MM.1S (cell line): Measurements from ENCODE around the gene HBA1.
"Not testable (repeated sequence)": the region's sequence is repeated elsewhere in the genome, so short reads cannot be mapped to it uniquely, and the experiment has no call there.

Experiments
- DNase-seq: peaks from one replicate; pipeline ENCODE4 v3.0.0-alpha.2; 2015
- H2AFZ ChIP-seq: fragments of 300-600 bp; sonication (generic); 2 replicates; pipeline ENCODE4 v1.6.0; 2016; ENCODE audit warnings: antibody characterized with exemption, low read length
- H3F3A ChIP-seq: fragments of 300-600 bp; sonication (generic); 2 replicates; pipeline ENCODE4 v1.6.1; 2016; ENCODE audit warnings: mild to moderate bottlenecking, antibody characterized with exemption, low read length, moderate library complexity, mixed read lengths; ENCODE audit not compliant: insufficient read depth
- H3K27ac ChIP-seq: fragments of 300-600 bp; sonication (generic); 2 replicates; pipeline ENCODE4 v1.5.1; 2016; ENCODE audit warnings: mild to moderate bottlenecking, low read length
- H3K27me3 ChIP-seq: fragments of 300-600 bp; sonication (generic); replicated peaks from 2 replicates; pipeline ENCODE4 v1.6.0; 2016; ENCODE audit warnings: low read length; ENCODE audit not compliant: insufficient read depth
- H3K36me3 ChIP-seq: fragments of 300-600 bp; sonication (generic); replicated peaks from 2 replicates; pipeline ENCODE4 v1.6.1; 2016; ENCODE audit warnings: mild to moderate bottlenecking, low read length, mixed read lengths; ENCODE audit not compliant: insufficient read depth
- H3K4me1 ChIP-seq: fragments of 300-600 bp; sonication (generic); 2 replicates; pipeline ENCODE4 v1.6.1; 2016; ENCODE audit warnings: low read length, mixed read lengths
- H3K4me2 ChIP-seq: fragments of 300-600 bp; sonication (generic); 2 replicates; pipeline ENCODE4 v1.6.0; 2016; ENCODE audit warnings: low read depth, low read length
- H3K4me3 ChIP-seq: fragments of 300-600 bp; sonication (generic); 2 replicates; pipeline ENCODE4 v1.5.1; 2016; ENCODE audit warnings: low read length, mixed read lengths
- H3K79me2 ChIP-seq: fragments of 300-600 bp; sonication (generic); 2 replicates; pipeline ENCODE4 v1.6.1; 2016; ENCODE audit warnings: mixed run types, low read length, mixed read lengths
- H3K9ac ChIP-seq: fragments of 300-600 bp; sonication (generic); 2 replicates; pipeline ENCODE4 v1.6.1; 2016; ENCODE audit warnings: low read length, mixed read lengths
- H3K9me2 ChIP-seq: fragments of 300-600 bp; sonication (generic); replicated peaks from 2 replicates; pipeline ENCODE4 v1.6.1; 2016; ENCODE audit warnings: mild to moderate bottlenecking, low read length, mixed read lengths; ENCODE audit not compliant: insufficient read depth
- H3K9me3 ChIP-seq: fragments of 300-600 bp; sonication (generic); replicated peaks from 2 replicates; pipeline ENCODE4 v1.6.1; 2016; ENCODE audit warnings: mild to moderate bottlenecking, low read length, mixed read lengths; ENCODE audit not compliant: insufficient read depth
- H4K20me1 ChIP-seq: fragments of 300-600 bp; sonication (generic); 2 replicates; pipeline ENCODE4 v1.6.1; 2016; ENCODE audit warnings: mild to moderate bottlenecking, low read length, moderate library complexity, mixed read lengths; ENCODE audit not compliant: insufficient read depth
- CTCF ChIP-seq: fragments of 300-600 bp; sonication (generic); IDR thresholded peaks from 2 replicates; pipeline ENCODE4 v1.5.1; 2016; ENCODE audit warnings: antibody characterized with exemption, low read length, mixed read lengths
- EZH2 ChIP-seq: fragments of 300-600 bp; sonication (generic); optimal IDR thresholded peaks from 2 replicates; pipeline ENCODE3; 2017; ENCODE audit warnings: low read depth, mild to moderate bottlenecking, antibody characterized with exemption, low read length, mixed read lengths
- EZH2phosphoT487 ChIP-seq: fragments of 300-600 bp; sonication (generic); IDR thresholded peaks from 2 replicates; pipeline ENCODE4 v1.6.1; 2018; ENCODE audit warnings: antibody characterized with exemption, low read length

The HBA1 gene

GRCh38 chr16:162271-162991 is 14.0 kb upstream of the HBA1 start:
- no peaks in the 10 kb centered on the region for H3K79me2 ChIP-seq
- no peak for TF ChIP-seq EZH2
- TF ChIP-seq CTCF = no peak
- no peak for TF ChIP-seq EZH2phosphoT487
- no peaks in the 10 kb centered on the region for H3K9me2 ChIP-seq
- H3K9ac ChIP-seq = no peak overlapping the region
- H3K4me3 ChIP-seq = no peak overlapping the region
- H3K36me3 ChIP-seq = no peaks in the 10 kb centered on the region
- no peaks in the 10 kb centered on the region for H3F3A ChIP-seq
- H2AFZ ChIP-seq = no peak overlapping the region
- DNase-seq = no peak
- peaks cover 66% of the 10 kb centered on the region for H3K27me3 ChIP-seq
- no peaks in the 10 kb centered on the region for H3K4me1 ChIP-seq
- H4K20me1 ChIP-seq = no peaks in the 10 kb centered on the region
- H3K27ac ChIP-seq = no peak overlapping the region
- H3K4me2 ChIP-seq = no peak overlapping the region
- no peaks in the 10 kb centered on the region for H3K9me3 ChIP-seq

GRCh38 chr16:163139-163538 is 13.3 kb upstream of the HBA1 start:
- H3K27ac ChIP-seq, H3K4me2 ChIP-seq, H2AFZ ChIP-seq, H3K4me3 ChIP-seq, H3F3A ChIP-seq, H3K79me2 ChIP-seq, DNase-seq, H3K36me3 ChIP-seq, H3K9me2 ChIP-seq, H3K9me3 ChIP-seq, H4K20me1 ChIP-seq, H3K4me1 ChIP-seq, H3K9ac ChIP-seq: not testable (repeated sequence)
- peaks cover 66% of the 10 kb centered on the region for H3K27me3 ChIP-seq

- peaks cover 60% of the 10 kb centered on the region for H3K27me3 ChIP-seq
- not testable (repeated sequence) for H3K9me3 ChIP-seq, H3K27ac ChIP-seq, H3K9ac ChIP-seq, H3K4me1 ChIP-seq, H4K20me1 ChIP-seq, H3K79me2 ChIP-seq, H2AFZ ChIP-seq, H3F3A ChIP-seq, H3K4me2 ChIP-seq, H3K9me2 ChIP-seq, DNase-seq, H3K36me3 ChIP-seq, H3K4me3 ChIP-seq
Measured at GRCh38 chr16:163696-164095, 12.8 kb upstream of the HBA1 start.

- not testable (repeated sequence) for H3K9me3 ChIP-seq, H3K27ac ChIP-seq, H2AFZ ChIP-seq, H3K9me2 ChIP-seq, H4K20me1 ChIP-seq, H3K9ac ChIP-seq, H3K4me3 ChIP-seq, DNase-seq, H3K4me1 ChIP-seq, H3F3A ChIP-seq, H3K79me2 ChIP-seq, H3K4me2 ChIP-seq, H3K36me3 ChIP-seq
- peaks cover 58% of the 10 kb centered on the region for H3K27me3 ChIP-seq
Measured at GRCh38 chr16:164134-164823, 12.2 kb upstream of the HBA1 start.
